HG03060 (cell line): ENCODE data around the gene FSD2.
A peak's percentile ranks its signal among the peaks of the same experiment; 100 is the strongest.
"Not testable (repeated sequence)": the region's sequence is repeated elsewhere in the genome, so short reads cannot be mapped to it uniquely, and the experiment has no call there.

Source experiments
- ATAC-seq: cut with Tn5 transposase; IDR thresholded peaks from one replicate; pipeline ENCODE4 v1.9.1; 2021; ENCODE audit warnings: low read depth, moderate number of reproducible peaks; ENCODE audit not compliant: unreplicated experiment

Gene FSD2

GRCh38 chr15:82831894-82832600 is 26.2 kb upstream of the FSD2 start:
- ATAC-seq: no peak

DNA sequence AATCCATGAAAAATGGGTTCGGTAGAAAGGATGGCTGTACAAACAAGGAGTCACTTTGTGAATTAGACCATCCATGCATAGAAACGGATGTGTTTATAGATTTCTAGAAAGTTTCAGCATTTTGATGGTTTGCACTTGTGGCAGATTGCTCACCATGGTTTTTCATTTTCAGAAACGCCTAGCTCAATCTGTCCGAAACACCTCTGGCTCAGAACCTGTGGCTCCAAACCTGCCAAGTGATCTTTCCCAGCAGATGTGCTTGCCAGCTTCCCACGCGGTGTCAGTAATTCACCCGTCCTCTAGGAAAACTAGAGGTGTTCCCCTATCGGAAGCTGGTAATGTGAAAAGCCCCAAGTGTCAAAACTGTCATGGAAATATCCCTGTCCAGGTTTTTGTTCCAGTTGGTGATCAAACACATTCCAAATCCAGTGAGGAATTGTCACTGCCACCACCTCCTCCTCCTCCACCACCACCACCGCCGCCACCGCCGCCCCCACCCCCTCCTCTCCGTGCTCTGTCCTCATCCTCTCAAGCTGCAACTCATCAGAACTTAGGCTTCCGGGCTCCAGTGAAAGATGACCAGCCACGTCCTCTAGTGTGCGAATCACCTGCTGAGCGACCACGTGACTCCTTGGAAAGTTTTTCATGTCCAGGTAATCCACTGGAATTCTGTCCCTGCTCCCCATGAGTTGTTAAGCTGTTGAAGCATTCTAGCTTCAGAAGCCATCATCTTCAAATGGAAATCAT is 24.7 kb upstream of the FSD2 start:
- ATAC-seq: no peak

- ATAC-seq: no peak
Measured at GRCh38 chr15:82829234-82829633, 23.4 kb upstream of the FSD2 start.

DNA sequence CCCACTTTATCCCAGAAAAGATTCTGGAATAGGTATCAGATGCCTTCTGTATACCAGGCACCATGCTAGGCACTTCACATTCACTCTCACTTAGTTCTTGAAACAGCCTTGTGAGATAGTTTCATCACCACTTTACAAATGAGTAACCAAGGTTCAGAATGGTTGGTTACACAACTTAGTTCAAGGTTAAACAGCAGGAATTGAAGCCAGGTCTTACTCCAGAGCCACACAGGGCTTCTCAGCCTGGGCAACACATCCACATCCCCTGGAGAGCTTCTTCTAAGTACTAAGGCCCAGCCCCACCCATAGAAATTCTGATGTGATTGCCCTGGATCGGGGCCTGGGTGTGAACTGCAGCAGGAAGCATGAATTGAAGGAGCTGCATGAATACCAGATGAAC is 22.2 kb upstream of the FSD2 start:
- ATAC-seq: no peak

- ATAC-seq: no peak
Measured at GRCh38 chr15:82823049-82823448, 17.2 kb upstream of the FSD2 start.

DNA sequence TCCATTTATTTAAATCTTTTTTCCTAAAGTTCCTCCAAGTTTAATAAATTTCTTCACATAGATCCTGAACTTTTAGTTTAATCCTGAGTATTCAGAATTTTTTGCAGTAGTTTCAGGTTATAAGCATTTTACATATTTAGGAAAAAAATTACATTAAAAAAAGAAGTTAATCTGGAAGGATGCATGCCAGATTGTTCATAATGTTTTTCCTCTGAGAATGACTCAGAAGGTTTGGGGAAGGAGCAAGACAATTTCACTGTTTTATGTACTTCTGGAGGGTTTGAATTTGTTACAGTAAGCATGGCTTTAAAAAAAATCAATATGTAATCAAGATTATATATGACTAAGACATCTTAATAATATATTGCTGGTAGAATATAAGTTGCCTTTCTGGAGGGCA is 16.0 kb upstream of the FSD2 start:
- ATAC-seq: not testable (repeated sequence)

DNA sequence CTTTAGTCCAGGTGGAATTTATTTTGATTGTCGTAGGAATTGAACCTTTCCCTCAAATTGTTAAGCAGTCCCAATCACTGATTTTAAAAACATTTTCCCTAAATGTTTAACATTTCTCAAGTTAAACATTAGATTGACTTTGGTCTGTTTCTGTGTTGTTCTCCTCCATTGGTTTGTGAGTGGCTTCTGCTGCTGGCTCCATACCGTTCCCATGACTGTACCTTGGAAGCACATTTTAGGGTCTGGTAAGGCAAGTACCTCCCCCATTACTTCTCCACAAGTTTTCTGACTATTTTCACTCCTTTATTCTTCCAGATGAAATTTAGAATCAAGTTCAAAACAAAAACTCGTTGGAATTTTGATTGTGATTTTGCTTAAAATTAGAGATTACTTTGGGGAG is 15.5 kb upstream of the FSD2 start:
- ATAC-seq: not testable (repeated sequence)

GRCh38 chr15:82820128-82820527 is 14.3 kb upstream of the FSD2 start:
- no peak for ATAC-seq

- no peak for ATAC-seq
Measured at GRCh38 chr15:82812994-82813393, 7.1 kb upstream of the FSD2 start.

DNA sequence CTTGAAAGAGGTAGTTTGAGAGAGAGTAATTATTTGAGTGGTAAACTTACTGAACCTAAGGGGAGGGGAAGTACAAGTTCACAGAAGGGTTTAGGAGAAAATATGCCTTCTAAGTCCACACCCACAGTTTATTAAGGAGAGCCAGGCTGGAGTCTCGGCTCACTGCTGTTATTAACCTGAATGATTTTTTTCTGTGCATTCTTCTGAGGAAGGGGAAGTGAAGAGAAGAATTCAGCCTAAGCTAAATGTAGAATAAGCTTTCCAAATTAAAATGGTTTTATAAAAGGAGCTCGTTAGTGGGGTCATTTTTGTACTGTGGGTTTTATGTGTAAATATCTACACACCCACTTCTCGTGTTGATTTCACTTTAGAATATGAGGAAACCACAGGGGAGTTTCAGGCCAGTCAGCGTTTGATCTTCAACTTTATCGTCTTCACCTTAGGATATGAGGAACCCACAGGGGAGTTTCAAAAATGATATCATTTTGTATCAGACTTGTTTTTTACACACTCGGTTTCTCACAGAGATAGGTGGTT is 5.1 kb upstream of the FSD2 start:
- ATAC-seq: no peak

DNA sequence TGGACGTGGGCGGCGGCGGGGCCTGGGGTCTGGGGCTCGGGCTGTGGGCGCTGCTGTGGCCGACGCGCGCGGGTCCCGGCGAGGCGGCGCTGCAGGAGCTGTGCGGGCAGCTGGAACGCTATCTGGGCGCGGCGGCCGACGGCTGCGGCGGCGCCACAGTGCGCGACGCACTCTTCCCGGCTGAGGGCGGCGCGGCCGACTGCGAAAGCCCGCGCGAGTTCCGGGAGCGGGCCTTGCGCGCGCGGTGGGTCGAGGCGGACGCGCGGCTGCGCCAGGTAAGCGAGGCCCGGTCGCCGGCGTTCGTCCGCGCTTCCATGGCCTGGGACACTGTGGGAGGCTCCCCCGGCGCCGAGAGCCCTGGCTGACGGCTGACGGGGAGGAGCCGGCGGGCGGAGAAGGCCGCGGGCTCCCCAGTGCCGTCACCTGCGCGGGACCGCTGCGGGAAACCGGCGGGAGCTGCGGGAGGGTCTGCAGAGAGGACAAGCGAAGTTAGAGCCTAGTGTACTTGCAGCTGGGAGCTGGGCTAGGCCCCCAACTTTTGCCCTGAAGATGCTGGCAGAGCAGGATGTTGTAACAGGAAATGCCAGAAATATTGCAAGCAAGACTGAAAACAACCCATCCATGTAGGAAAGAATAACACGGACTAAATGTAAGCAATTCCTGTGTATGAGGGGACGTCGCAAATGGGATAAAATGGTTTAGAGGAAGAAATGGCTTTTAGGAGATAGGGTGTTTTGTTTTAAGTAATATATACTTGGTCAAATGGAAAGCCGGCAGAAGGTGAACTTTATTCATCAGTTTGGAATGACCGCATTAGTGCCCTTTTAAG is 4.4 kb upstream of the FSD2 start:
- ATAC-seq: no peak

- peak; percentile 60 for ATAC-seq
Measured at GRCh38 chr15:82809308-82810060, 3.6 kb upstream of the FSD2 start, which contains the start of gene WHAMM. WHAMM (plus strand) TSS chr15:82809628; CDS start chr15:82809727, 99 bp downstream.

GRCh38 chr15:82808634-82809041 is 2.8 kb upstream of the FSD2 start:
- no peak for ATAC-seq

DNA sequence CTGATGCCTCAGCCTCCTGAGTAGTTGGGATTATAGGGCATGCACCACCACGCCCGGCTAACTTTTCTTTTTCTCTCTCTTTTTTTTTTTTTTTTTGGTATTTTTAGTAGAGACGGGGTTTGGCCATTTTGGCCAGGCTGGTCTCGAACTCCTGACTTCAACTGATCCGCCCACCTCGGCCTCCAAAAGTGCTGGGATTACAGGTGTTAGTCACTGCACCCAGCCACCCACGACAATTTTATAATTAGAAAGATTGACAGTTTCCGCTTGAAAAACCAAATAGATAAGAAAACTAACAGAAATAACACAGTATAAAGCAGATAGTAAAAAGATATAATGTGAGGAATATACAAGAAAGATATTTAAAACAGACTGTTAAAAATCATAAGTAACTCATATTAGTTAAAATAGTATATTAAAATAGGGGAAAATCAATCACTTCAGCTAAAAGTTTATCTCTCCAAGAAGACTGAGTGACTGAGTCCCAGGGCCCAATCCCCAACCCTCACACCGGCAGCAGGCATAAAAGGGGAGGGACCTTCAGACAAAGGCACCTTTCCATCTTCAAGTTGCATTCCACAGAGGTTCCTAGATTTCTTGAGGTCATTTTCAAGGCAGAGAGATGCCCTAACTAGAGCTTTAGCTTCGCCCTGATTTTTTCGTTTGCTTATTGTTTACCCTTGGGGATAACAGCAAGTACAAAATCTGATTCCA is 2.2 kb upstream of the FSD2 start:
- no peak for ATAC-seq

- no peak for ATAC-seq
Measured at GRCh38 chr15:82804575-82804949, 1.3 kb downstream of the FSD2 start.

DNA sequence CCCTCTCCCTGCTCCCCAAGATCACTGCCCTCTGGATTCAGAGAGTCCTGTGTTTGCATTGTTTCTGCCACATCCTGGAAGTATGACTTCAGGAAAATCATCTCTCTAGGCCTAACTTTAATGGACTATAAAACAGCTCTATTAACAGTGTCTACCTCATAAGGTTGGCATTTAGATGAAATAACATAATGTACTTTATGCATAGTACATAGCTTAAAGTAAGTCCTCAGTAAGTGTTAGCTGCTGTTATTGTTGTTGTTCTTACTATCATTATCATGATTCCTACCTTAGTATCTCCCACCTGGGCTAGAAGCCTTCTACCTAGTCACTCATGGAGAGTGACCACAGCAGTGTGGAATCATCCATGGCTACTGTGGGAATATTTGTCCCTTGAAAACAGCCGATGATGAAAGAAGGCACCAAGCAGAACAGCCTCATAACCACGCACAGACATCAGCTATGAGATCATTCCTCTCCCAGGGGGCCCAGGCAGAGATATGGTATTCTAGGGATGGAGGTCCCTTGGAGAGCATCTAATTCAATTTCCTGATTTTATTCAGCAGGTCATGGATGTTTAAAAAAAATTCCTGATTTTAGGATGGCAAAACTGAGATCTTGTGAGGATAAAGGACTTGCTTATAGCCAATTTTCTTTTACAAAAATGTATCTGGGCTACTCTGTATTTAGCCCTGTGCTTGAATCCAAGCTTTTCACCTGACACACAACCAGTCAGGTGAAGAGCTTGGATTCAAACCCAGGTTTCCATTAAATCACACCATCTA is 1.9 kb downstream of the FSD2 start:
- ATAC-seq: no peak

GRCh38 chr15:82802497-82802896 is 3.4 kb downstream of the FSD2 start:
- no peak for ATAC-seq

DNA sequence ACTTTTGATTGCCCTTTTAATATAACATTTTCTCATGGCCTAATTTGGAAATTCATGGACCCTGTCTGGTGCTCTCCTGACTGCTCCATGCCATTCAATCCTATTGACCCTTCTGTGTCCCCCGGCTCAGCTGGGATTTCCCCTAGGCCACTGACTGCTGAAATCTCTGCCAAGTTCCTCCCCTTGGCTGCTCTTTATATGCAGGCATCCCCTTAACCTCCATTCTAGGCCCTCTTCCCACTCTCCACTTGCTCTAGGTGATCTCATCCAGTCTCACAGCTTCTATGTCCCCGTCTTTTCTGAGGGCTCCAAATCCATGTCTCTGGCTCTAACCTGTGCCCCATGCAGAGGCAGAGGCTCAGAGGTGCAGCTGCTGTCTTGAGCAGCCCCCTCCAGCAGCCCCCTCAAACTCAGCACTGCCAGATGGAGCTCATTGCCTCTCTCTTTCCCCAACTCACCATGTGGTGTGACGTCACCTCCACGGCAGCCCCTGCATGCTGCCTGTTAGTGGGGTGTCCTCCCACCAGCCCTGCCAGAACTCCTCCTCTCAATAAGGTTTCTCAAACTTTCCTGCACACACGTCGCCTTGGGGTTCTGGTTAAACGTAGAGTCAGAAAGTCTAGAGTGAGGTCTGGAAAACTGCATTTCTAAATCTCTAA is 6.6 kb downstream of the FSD2 start:
- no peak for ATAC-seq
